Measurements from ENCODE around the gene FAM135A. TPM values are rescaled to one million over a fixed set of nuclear protein-coding genes. Genes with fewer than 3 reads are reported as not detected.

The FAM135A gene
- total and polyA plus RNA-seq, 2 donors from 2014 or later: 8.5 to 48.4 TPM

- Histone ChIP-seq H3K4me1 (ENCODE audit: control insufficient read depth in 2 of 3, insufficient read depth in 2 of 3, low read depth in 1 of 3, low read length in 3 of 3) (peaks cover 0 to 3% (median 0%) of the 10 kb centered on the region in 3 donors), H3K9me3 (ENCODE audit: control insufficient read depth in 2 of 3, insufficient read depth in 1 of 3, low read length in 3 of 3) (no peaks in the 10 kb centered on the region), H3K27ac (ENCODE audit: low read depth in 2 of 2, low read length in 2 of 2) (no peak overlapping the region), H3K27me3 (ENCODE audit: control insufficient read depth, insufficient read depth, low read length) (no peaks in the 10 kb centered on the region), H3K36me3 (ENCODE audit: control insufficient read depth in 2 of 3, insufficient read depth in 3 of 3, low read length in 3 of 3) (no peaks in the 10 kb centered on the region), H3K4me3 (ENCODE audit: low read length in 3 of 3) (no peak overlapping the region), H3K9ac (ENCODE audit: low read length in 3 of 3) (no peak overlapping the region)
- FAIRE-seq: no peak
- TF ChIP-seq, protein P1, sequence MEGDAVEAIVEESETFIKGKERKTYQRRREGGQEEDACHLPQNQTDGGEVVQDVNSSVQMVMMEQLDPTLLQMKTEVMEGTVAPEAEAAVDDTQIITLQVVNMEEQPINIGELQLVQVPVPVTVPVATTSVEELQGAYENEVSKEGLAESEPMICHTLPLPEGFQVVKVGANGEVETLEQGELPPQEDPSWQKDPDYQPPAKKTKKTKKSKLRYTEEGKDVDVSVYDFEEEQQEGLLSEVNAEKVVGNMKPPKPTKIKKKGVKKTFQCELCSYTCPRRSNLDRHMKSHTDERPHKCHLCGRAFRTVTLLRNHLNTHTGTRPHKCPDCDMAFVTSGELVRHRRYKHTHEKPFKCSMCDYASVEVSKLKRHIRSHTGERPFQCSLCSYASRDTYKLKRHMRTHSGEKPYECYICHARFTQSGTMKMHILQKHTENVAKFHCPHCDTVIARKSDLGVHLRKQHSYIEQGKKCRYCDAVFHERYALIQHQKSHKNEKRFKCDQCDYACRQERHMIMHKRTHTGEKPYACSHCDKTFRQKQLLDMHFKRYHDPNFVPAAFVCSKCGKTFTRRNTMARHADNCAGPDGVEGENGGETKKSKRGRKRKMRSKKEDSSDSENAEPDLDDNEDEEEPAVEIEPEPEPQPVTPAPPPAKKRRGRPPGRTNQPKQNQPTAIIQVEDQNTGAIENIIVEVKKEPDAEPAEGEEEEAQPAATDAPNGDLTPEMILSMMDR (IDR thresholded peaks at IDR 0.05; ENCODE audit: borderline replicate concordance, extremely low read depth, insufficient read depth): no peak
- DNase-seq: no peak
- intact Hi-C loops (cut with DNase I): no loop called here
These were observed 4.1 kb upstream of the FAM135A start for GRCh38 chr6:70409216-70409615.

- TF ChIP-seq, protein P1 (IDR thresholded peaks at IDR 0.05; ENCODE audit: borderline replicate concordance, extremely low read depth, insufficient read depth): no peak
- no peak overlapping the region for H3K27ac ChIP-seq (ENCODE audit: low read depth in 2 of 2, low read length in 2 of 2)
- FAIRE-seq (no peak), DNase-seq (no peak)
- intact Hi-C loops (cut with DNase I): no loop called here
- no peaks in the 10 kb centered on the region for H3K9me3 ChIP-seq (ENCODE audit: control insufficient read depth in 2 of 3, insufficient read depth in 1 of 3, low read length in 3 of 3)
- no peaks in the 10 kb centered on the region for H3K36me3 ChIP-seq (ENCODE audit: control insufficient read depth in 2 of 3, insufficient read depth in 3 of 3, low read length in 3 of 3)
- peaks cover 0 to 5% (median 4%) of the 10 kb centered on the region in 3 donors for H3K4me1 ChIP-seq (ENCODE audit: control insufficient read depth in 2 of 3, insufficient read depth in 2 of 3, low read depth in 1 of 3, low read length in 3 of 3)
- H3K27me3 ChIP-seq (ENCODE audit: control insufficient read depth, insufficient read depth, low read length): no peaks in the 10 kb centered on the region
- no peak overlapping the region for H3K4me3 ChIP-seq (ENCODE audit: low read length in 3 of 3)
- no peak overlapping the region for H3K9ac ChIP-seq (ENCODE audit: low read length in 3 of 3)
These were observed 1.6 kb upstream of the FAM135A start for GRCh38 chr6:70411542-70412251.

GRCh38 chr6:70412252-70413113 is 825 bp upstream of the FAM135A start:
- peak in 3 of 5 donors; percentile 9 to 44 (median 12) for DNase-seq
- H3K27me3 ChIP-seq (ENCODE audit: control insufficient read depth, insufficient read depth, low read length): no peaks in the 10 kb centered on the region
- H3K27ac ChIP-seq (ENCODE audit: low read depth in 2 of 2, low read length in 2 of 2): peak overlapping the region; percentile 45 to 86
- peaks cover 0 to 1% (median 0%) of the 10 kb centered on the region in 3 donors for H3K36me3 ChIP-seq (ENCODE audit: control insufficient read depth in 2 of 3, insufficient read depth in 3 of 3, low read length in 3 of 3)
- H3K9ac ChIP-seq (ENCODE audit: low read length in 3 of 3): peak overlapping the region; percentile 52 to 98 (median 90)
- TF ChIP-seq, protein P1 (IDR thresholded peaks at IDR 0.05; ENCODE audit: borderline replicate concordance, extremely low read depth, insufficient read depth): no peak
- H3K4me1 ChIP-seq (ENCODE audit: control insufficient read depth in 2 of 3, insufficient read depth in 2 of 3, low read depth in 1 of 3, low read length in 3 of 3): peaks cover 0 to 5% (median 4%) of the 10 kb centered on the region in 3 donors
- no peaks in the 10 kb centered on the region for H3K9me3 ChIP-seq (ENCODE audit: control insufficient read depth in 2 of 3, insufficient read depth in 1 of 3, low read length in 3 of 3)
- intact Hi-C loops (cut with DNase I): no loop called here
- H3K4me3 ChIP-seq (ENCODE audit: low read length in 3 of 3): peak overlapping the region; percentile 86 to 99 (median 96)
- FAIRE-seq: no peak
